Tibial artery (tissue), 4 donors: Measurements from ENCODE around the gene HP1BP3.

Experiments used
- DNase-seq, 2 donors: peaks; one replicate each; pipeline ENCODE4 v3.0.0-alpha.2; 2019
- H3K27ac ChIP-seq, 2 donors: fragments of 200-600 bp; sonication (generic) in 1 of 2; 1 replicate in 1 of 2; 2 replicates in 1 of 2; pipeline ENCODE4 v1.5.1; 2018 to 2019; ENCODE audit warnings: mild to moderate bottlenecking in 1 of 2
- H3K27me3 ChIP-seq, 2 donors: fragments of 200-600 bp; sonication (generic) in 1 of 2; one replicate each; pipeline versions ENCODE4 v1.5.1 to v1.6.0; 2016 to 2019
- H3K36me3 ChIP-seq, 3 donors: fragments of 200-600 bp; sonication (generic) in 2 of 3; one replicate each; pipeline ENCODE4 v1.5.1; 2016 to 2019; ENCODE audit warnings: mild to moderate bottlenecking in 2 of 3
- H3K4me1 ChIP-seq, 4 donors: fragments of 200-600 bp; sonication (generic) in 2 of 4; 1 replicate in 3 of 4; 2 replicates in 1 of 4; pipeline ENCODE4 v1.5.1; 2016 to 2019
- H3K4me3 ChIP-seq, 2 donors: fragments of 200-600 bp; sonication (generic) in 1 of 2; 1 replicate in 1 of 2; 2 replicates in 1 of 2; pipeline ENCODE4 v1.5.1; 2018 to 2019; ENCODE audit warnings: mild to moderate bottlenecking in 2 of 2
- H3K9me3 ChIP-seq, 3 donors: fragments of 200-600 bp; sonication (generic) in 1 of 3; one replicate each; pipeline ENCODE4 v1.5.1; 2016 to 2019
- CTCF ChIP-seq, 2 experiments: fragments of 200-600 bp in 1 of 2; fragments of 450-650 bp in 1 of 2; IDR thresholded peaks; one replicate each; pipeline ENCODE4 v1.5.1; 2017 to 2019; ENCODE audit warnings: antibody characterized with exemption in 2 of 2, mild to moderate bottlenecking in 1 of 2, moderate library complexity in 1 of 2
- intact Hi-C: fragments of 100-400 bp; cut with DNase I; formaldehyde crosslinking; loops from one replicate; pipeline ENCODE4 v1.15.0; 2023; ENCODE audit warnings: low total_unique reads

HP1BP3 gene

GRCh38 chr1:20829946-20830345 is 42.8 kb upstream of the HP1BP3 start:
- no peak for DNase-seq
- TF ChIP-seq CTCF (IDR thresholded peaks at IDR 0.05): no peak
- no peaks in the 10 kb centered on the region for H3K4me1 ChIP-seq
- H3K9me3 ChIP-seq: no peaks in the 10 kb centered on the region
- H3K27ac ChIP-seq: no peak overlapping the region
- no peaks in the 10 kb centered on the region for H3K27me3 ChIP-seq
- H3K36me3 ChIP-seq: peaks cover 11 to 24% (median 14%) of the 10 kb centered on the region in 3 donors
- intact Hi-C loops: no loop called here
- H3K4me3 ChIP-seq: no peak overlapping the region

DNA sequence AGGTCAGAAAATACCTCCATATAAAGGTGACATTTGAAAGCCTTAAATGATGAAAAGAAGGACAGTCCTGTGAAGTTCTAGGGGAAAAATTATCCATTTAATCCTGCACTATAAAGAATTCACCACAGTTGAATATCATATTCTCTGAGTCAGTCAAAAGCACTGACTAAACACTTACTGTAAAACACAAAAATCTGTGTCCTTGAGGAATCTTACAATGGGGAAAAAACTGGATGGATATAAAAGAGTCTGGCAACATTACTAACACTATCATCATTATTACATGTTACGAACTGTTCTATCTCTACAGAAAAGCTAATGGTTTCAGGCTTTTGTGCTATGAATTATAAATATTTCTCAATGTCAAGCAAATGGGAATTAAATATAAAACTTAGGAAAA is 42.4 kb upstream of the HP1BP3 start:
- intact Hi-C loops: no loop called here
- H3K27ac ChIP-seq: no peak overlapping the region
- no peak for DNase-seq

DNA sequence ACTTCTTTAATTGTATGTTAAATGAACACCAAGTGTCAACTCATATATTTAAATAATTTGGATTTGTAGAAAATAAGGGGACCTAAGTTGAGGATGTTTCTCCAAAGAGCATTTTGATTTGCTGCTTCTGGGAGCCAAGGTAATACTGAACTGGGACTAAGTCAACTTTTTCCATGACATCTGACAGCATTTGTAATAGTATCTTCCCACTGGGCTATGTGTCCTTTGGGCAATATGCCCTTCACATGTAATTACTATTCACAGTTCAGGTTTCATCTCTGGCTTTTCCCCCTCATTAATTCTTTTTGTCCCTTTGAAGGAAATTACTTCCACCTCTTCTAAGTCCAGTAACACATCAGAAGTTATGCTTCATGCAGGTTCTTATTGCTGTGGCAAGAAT is 36.7 kb upstream of the HP1BP3 start:
- DNase-seq: no peak
- no peaks in the 10 kb centered on the region for H3K27me3 ChIP-seq
- TF ChIP-seq CTCF (IDR thresholded peaks at IDR 0.05): no peak
- intact Hi-C loops: no loop called here
- no peak overlapping the region for H3K4me3 ChIP-seq
- H3K27ac ChIP-seq: no peak overlapping the region
- H3K36me3 ChIP-seq: peaks cover 16 to 46% (median 28%) of the 10 kb centered on the region in 3 donors
- no peaks in the 10 kb centered on the region for H3K4me1 ChIP-seq
- H3K9me3 ChIP-seq: no peaks in the 10 kb centered on the region

More for the DNA sequence above, 42.4 kb upstream of the HP1BP3 start:
- no peak for TF ChIP-seq CTCF (IDR thresholded peaks at IDR 0.05)
- peaks cover 11 to 27% (median 17%) of the 10 kb centered on the region in 3 donors for H3K36me3 ChIP-seq
- H3K4me1 ChIP-seq: no peaks in the 10 kb centered on the region
- H3K4me3 ChIP-seq: no peak overlapping the region
- no peaks in the 10 kb centered on the region for H3K27me3 ChIP-seq
- no peaks in the 10 kb centered on the region for H3K9me3 ChIP-seq

GRCh38 chr1:20821466-20821865 is 34.4 kb upstream of the HP1BP3 start:
- H3K27me3 ChIP-seq: no peaks in the 10 kb centered on the region
- no peaks in the 10 kb centered on the region for H3K9me3 ChIP-seq
- no peak for DNase-seq
- intact Hi-C loops: no loop called here
- no peak for TF ChIP-seq CTCF (IDR thresholded peaks at IDR 0.05)
- no peak overlapping the region for H3K27ac ChIP-seq
- H3K4me3 ChIP-seq: no peak overlapping the region
- H3K36me3 ChIP-seq: peaks cover 6 to 47% (median 19%) of the 10 kb centered on the region in 3 donors
- no peaks in the 10 kb centered on the region for H3K4me1 ChIP-seq

DNA sequence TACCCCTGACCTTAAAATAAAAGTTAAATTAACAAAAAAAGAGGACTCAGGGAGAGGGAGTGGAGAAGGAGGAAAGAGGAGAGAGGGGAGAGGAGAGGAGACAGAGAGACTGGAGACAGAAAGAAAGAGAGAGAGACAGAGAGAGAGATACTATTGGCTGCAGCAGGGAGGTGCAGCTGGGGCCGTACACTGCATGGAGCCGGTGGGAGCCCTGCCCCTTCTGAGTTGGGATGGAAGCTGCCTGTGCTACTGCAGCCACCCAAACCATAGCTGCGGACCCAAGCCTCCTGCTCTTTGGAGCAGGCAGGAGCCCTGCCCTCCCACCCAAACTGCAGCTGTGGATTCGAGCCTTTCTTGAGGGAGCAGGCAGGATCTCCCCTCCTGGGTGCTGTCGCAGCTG is 32.7 kb upstream of the HP1BP3 start:
- Histone ChIP-seq H3K27ac (no peak overlapping the region), H3K4me3 (no peak overlapping the region), H3K9me3 (no peaks in the 10 kb centered on the region), H3K36me3 (peaks cover 6 to 34% (median 19%) of the 10 kb centered on the region in 3 donors), H3K4me1 (no peaks in the 10 kb centered on the region), H3K27me3 (no peaks in the 10 kb centered on the region)
- no peak for DNase-seq
- intact Hi-C loops: no loop called here
- no peak for TF ChIP-seq CTCF (IDR thresholded peaks at IDR 0.05)

DNA sequence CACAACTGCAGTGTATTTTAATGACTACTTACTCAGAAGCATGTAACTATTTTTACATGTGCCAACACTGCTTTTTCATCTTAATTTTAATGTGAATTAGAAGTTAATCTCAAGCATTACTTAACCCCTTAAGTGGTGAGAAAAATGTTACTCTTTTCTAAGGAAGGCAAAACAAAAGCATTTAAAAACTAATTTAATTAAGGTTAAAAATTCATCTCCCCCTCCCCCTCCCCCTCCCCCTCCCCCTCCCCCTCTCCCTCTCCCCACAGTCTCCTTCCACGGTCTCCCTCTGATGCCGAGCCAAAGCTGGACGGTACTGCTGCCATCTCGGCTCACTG is 27.4 kb upstream of the HP1BP3 start:
- H3K4me3 ChIP-seq: no peak overlapping the region
- no peaks in the 10 kb centered on the region for H3K4me1 ChIP-seq
- no peaks in the 10 kb centered on the region for H3K9me3 ChIP-seq
- H3K36me3 ChIP-seq: peaks cover 11 to 41% (median 18%) of the 10 kb centered on the region in 3 donors
- intact Hi-C loops: no loop called here
- H3K27me3 ChIP-seq: no peaks in the 10 kb centered on the region
- no peak for DNase-seq
- H3K27ac ChIP-seq: no peak overlapping the region
- TF ChIP-seq CTCF (IDR thresholded peaks at IDR 0.05): no peak
